GM19025 (cell line): Measurements from ENCODE around the gene SRXN1.
"Not testable (repeated sequence)": the region's sequence is repeated elsewhere in the genome, so short reads cannot be mapped to it uniquely, and the experiment has no call there.

ENCODE experiments used
- ATAC-seq: cut with Tn5 transposase; IDR thresholded peaks from one replicate; pipeline ENCODE4 v1.9.1; 2021; ENCODE audit warnings: mild to moderate bottlenecking, low read depth, moderate library complexity; ENCODE audit not compliant: unreplicated experiment

The SRXN1 gene

GRCh38 chr20:655726-656624 lies 3.0 kb upstream of the SRXN1 start:
- no peak for ATAC-seq

GRCh38 chr20:654417-654750 lies 1.4 kb upstream of the SRXN1 start:
- no peak for ATAC-seq

GRCh38 chr20:653590-654416 lies 803 bp upstream of the SRXN1 start:
- no peak for ATAC-seq

GRCh38 chr20:652615-653109 lies 338 bp downstream of the SRXN1 start:
- peak; percentile 7 for ATAC-seq

- no peak for ATAC-seq
These were observed 1.0 kb downstream of the SRXN1 start for GRCh38 chr20:651713-652614.

GRCh38 chr20:650954-651353 lies 2.0 kb downstream of the SRXN1 start:
- no peak for ATAC-seq

GRCh38 chr20:650281-650680 lies 2.7 kb downstream of the SRXN1 start:
- ATAC-seq = no peak

- no peak for ATAC-seq
These were observed 5.5 kb downstream of the SRXN1 start for GRCh38 chr20:647479-648019.

- ATAC-seq = no peak
These were observed 6.1 kb downstream of the SRXN1 start for GRCh38 chr20:646868-647233.

GRCh38 chr20:646107-646867 lies 6.7 kb downstream of the SRXN1 start:
- ATAC-seq = no peak

GRCh38 chr20:645318-646106 lies 7.5 kb downstream of the SRXN1 start:
- no peak for ATAC-seq

- ATAC-seq = no peak
These were observed 8.2 kb downstream of the SRXN1 start for GRCh38 chr20:644692-645317.

- no peak for ATAC-seq
These were observed 10.4 kb downstream of the SRXN1 start for GRCh38 chr20:642398-643174.

GRCh38 chr20:642013-642397 lies 11.0 kb downstream of the SRXN1 start:
- ATAC-seq = not testable (repeated sequence)

- no peak for ATAC-seq
These were observed 11.5 kb downstream of the SRXN1 start for GRCh38 chr20:641516-641875.

- no peak for ATAC-seq
These were observed 12.1 kb downstream of the SRXN1 start for GRCh38 chr20:640674-641515.

GRCh38 chr20:638579-638978 lies 14.4 kb downstream of the SRXN1 start:
- no peak for ATAC-seq
